Measurements from ENCODE around the gene LIPG.

- TF ChIP-seq POLR2A (IDR thresholded peaks at IDR 0.05): no peak
- TF ChIP-seq, protein P1, sequence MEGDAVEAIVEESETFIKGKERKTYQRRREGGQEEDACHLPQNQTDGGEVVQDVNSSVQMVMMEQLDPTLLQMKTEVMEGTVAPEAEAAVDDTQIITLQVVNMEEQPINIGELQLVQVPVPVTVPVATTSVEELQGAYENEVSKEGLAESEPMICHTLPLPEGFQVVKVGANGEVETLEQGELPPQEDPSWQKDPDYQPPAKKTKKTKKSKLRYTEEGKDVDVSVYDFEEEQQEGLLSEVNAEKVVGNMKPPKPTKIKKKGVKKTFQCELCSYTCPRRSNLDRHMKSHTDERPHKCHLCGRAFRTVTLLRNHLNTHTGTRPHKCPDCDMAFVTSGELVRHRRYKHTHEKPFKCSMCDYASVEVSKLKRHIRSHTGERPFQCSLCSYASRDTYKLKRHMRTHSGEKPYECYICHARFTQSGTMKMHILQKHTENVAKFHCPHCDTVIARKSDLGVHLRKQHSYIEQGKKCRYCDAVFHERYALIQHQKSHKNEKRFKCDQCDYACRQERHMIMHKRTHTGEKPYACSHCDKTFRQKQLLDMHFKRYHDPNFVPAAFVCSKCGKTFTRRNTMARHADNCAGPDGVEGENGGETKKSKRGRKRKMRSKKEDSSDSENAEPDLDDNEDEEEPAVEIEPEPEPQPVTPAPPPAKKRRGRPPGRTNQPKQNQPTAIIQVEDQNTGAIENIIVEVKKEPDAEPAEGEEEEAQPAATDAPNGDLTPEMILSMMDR (IDR thresholded peaks at IDR 0.05 in 4 of 5, conservative IDR thresholded peaks at IDR 0.05 in 1 of 5): no peak
These were observed 27.1 kb downstream of the LIPG start for GRCh38 chr18:49588971-49589370.
